Stimulated activated naive CD4-positive, alpha-beta T cell (primary cell): ENCODE data around the gene ARMCX2.
"Not testable (repeated sequence)": the region's sequence is repeated elsewhere in the genome, so short reads cannot be mapped to it uniquely, and the experiment has no call there.

ENCODE experiments used
- DNase-seq, 6 experiments: peaks; one replicate each; lab custom pipeline; 2025; lab: John Stamatoyannopoulos, UW

ARMCX2 gene

GRCh38 chrX:101659601-101660063 lies at the start of gene ARMCX2:
Gene ARMCX2 (minus strand): TSS chrX:101659850. CDS start chrX:101657588, 2,262 bp downstream.
- DNase-seq = peak in 1 of 6 experiments; percentile 2

- DNase-seq = no peak
Measured at GRCh38 chrX:101709384-101709783, 49.7 kb upstream of the ARMCX2 start.

GRCh38 chrX:101708163-101708562 lies 48.5 kb upstream of the ARMCX2 start:
- no peak for DNase-seq

- DNase-seq = no peak
Measured at GRCh38 chrX:101693476-101693875, 33.8 kb upstream of the ARMCX2 start.

- no peak for DNase-seq
Measured at GRCh38 chrX:101691835-101692234, 32.2 kb upstream of the ARMCX2 start.

- no peak for DNase-seq
Measured at GRCh38 chrX:101686574-101686973, 26.9 kb upstream of the ARMCX2 start.

- no peak for DNase-seq
Measured at GRCh38 chrX:101685923-101686322, 26.3 kb upstream of the ARMCX2 start.

- no peak for DNase-seq
Measured at GRCh38 chrX:101682723-101683122, 23.1 kb upstream of the ARMCX2 start.

GRCh38 chrX:101677028-101677427 lies 17.4 kb upstream of the ARMCX2 start:
- DNase-seq = no peak

- DNase-seq = no peak
Measured at GRCh38 chrX:101676571-101676970, 16.9 kb upstream of the ARMCX2 start.

- DNase-seq = no peak
Measured at GRCh38 chrX:101668143-101668542, 8.5 kb upstream of the ARMCX2 start.

GRCh38 chrX:101658661-101659491 lies 774 bp downstream of the ARMCX2 start:
- peak; percentile 39 to 66 (median 52) for DNase-seq

- no peak for DNase-seq
Measured at GRCh38 chrX:101657495-101657894, 2.2 kb downstream of the ARMCX2 start.

GRCh38 chrX:101656817-101657216 lies 2.8 kb downstream of the ARMCX2 start:
- no peak for DNase-seq

- DNase-seq = peak in 1 of 6 experiments; percentile 2
Measured at GRCh38 chrX:101655534-101655933, 4.1 kb downstream of the ARMCX2 start.

- DNase-seq = not testable (repeated sequence)
Measured at GRCh38 chrX:101647716-101648115, 11.9 kb downstream of the ARMCX2 start.

GRCh38 chrX:101642093-101642492 lies 17.6 kb downstream of the ARMCX2 start:
- no peak for DNase-seq

GRCh38 chrX:101639583-101639982 lies 20.1 kb downstream of the ARMCX2 start:
- no peak for DNase-seq

- DNase-seq = no peak
Measured at GRCh38 chrX:101619364-101619763, 40.3 kb downstream of the ARMCX2 start.

- peak; percentile 29 to 73 (median 56) for DNase-seq
Measured at GRCh38 chrX:101617211-101618191, 42.1 kb downstream of the ARMCX2 start, which contains the start of gene ARMCX6. Gene ARMCX6 (minus strand): TSS chrX:101618000. CDS start chrX:101616620, 1,380 bp downstream.

GRCh38 chrX:101605728-101606127 lies 53.9 kb downstream of the ARMCX2 start:
- DNase-seq = no peak
